Right atrium auricular region (tissue), 2 donors: Measurements from ENCODE around the gene SLC5A6. TPM values are rescaled to one million over a fixed set of nuclear protein-coding genes. Genes with fewer than 3 reads are reported as not detected.

Source experiments
- DNase-seq: peaks from one replicate; pipeline ENCODE4 v3.0.0-alpha.2; 2019; ENCODE audit warnings: low spot score
- H3K27ac ChIP-seq, 2 donors: fragments of 200-600 bp; sonication (generic); 1 replicate in 1 of 2; 2 replicates in 1 of 2; pipeline ENCODE4 v1.5.1; 2016 to 2019
- H3K27me3 ChIP-seq, 2 donors: fragments of 200-600 bp; sonication (generic); one replicate each; pipeline versions ENCODE4 v1.5.1 to v1.6.0; 2017 to 2019
- H3K36me3 ChIP-seq: fragments of 200-600 bp; sonication (generic); one replicate; pipeline ENCODE4 v1.5.1; 2016
- H3K4me1 ChIP-seq, 2 donors: fragments of 200-600 bp; sonication (generic); one replicate each; pipeline versions ENCODE4 v1.5.1 to v1.6.0; 2017 to 2019
- H3K4me3 ChIP-seq, 2 donors: fragments of 200-600 bp; sonication (generic); 1 replicate in 1 of 2; 2 replicates in 1 of 2; pipeline ENCODE4 v1.5.1; 2017 to 2019; ENCODE audit warnings: mild to moderate bottlenecking in 1 of 2, moderate library complexity in 1 of 2
- H3K9me3 ChIP-seq, 2 donors: fragments of 200-600 bp; sonication (generic); one replicate each; pipeline ENCODE4 v1.5.1; 2019
- CTCF ChIP-seq, 2 donors: fragments of 200-600 bp; sonication (generic); IDR thresholded peaks; one replicate each; pipeline ENCODE4 v1.5.1; 2019; ENCODE audit warnings: antibody characterized with exemption in 2 of 2
- total RNA-seq, 2 donors: library from RNA; depleted of rRNA; stranded (reverse); fragments of >200 nt; gene quantifications; one replicate each; pipeline ENCODE4 v1.1.0, GENCODE V29; 2016

Gene SLC5A6
- total RNA-seq, 2 donors from 2014 or later, result 9.2 to 14.7 TPM

GRCh38 chr2:27162151-27163121, 49.6 kb downstream of the SLC5A6 start:
- Histone ChIP-seq H3K36me3 (no peaks in the 10 kb centered on the region), H3K27me3 (no peaks in the 10 kb centered on the region), H3K27ac (no peak overlapping the region), H3K9me3 (no peaks in the 10 kb centered on the region), H3K4me1 (no peaks in the 10 kb centered on the region), H3K4me3 (no peak overlapping the region)
- DNase-seq, result no peak
- no peak for TF ChIP-seq CTCF (IDR thresholded peaks at IDR 0.05)

GRCh38 chr2:27160191-27160590, 51.9 kb downstream of the SLC5A6 start:
- Histone ChIP-seq H3K9me3 (no peaks in the 10 kb centered on the region), H3K36me3 (no peaks in the 10 kb centered on the region), H3K27ac (no peak overlapping the region), H3K27me3 (no peaks in the 10 kb centered on the region), H3K4me3 (no peak overlapping the region), H3K4me1 (no peaks in the 10 kb centered on the region)
- no peak for DNase-seq
- no peak for TF ChIP-seq CTCF (IDR thresholded peaks at IDR 0.05)

- TF ChIP-seq CTCF (IDR thresholded peaks at IDR 0.05), result no peak
- H3K27ac ChIP-seq, result no peak overlapping the region
- no peak for DNase-seq
- no peaks in the 10 kb centered on the region for H3K4me1 ChIP-seq
- H3K4me3 ChIP-seq, result no peak overlapping the region
- H3K36me3 ChIP-seq, result no peaks in the 10 kb centered on the region
- no peaks in the 10 kb centered on the region for H3K27me3 ChIP-seq
- no peaks in the 10 kb centered on the region for H3K9me3 ChIP-seq
Measured at GRCh38 chr2:27159271-27159670, 52.8 kb downstream of the SLC5A6 start.

- Histone ChIP-seq H3K4me3 (no peak overlapping the region), H3K27ac (no peak overlapping the region)
- no peak for TF ChIP-seq CTCF (IDR thresholded peaks at IDR 0.05)
Measured at GRCh38 chr2:27158468-27158867, 53.6 kb downstream of the SLC5A6 start.

GRCh38 chr2:27155069-27155520, 57.0 kb downstream of the SLC5A6 start:
- Histone ChIP-seq H3K27ac (no peak overlapping the region), H3K36me3 (no peaks in the 10 kb centered on the region), H3K9me3 (no peaks in the 10 kb centered on the region), H3K27me3 (no peaks in the 10 kb centered on the region), H3K4me1 (no peaks in the 10 kb centered on the region), H3K4me3 (no peak overlapping the region)
- no peak for DNase-seq
- no peak for TF ChIP-seq CTCF (IDR thresholded peaks at IDR 0.05)

More at GRCh38 chr2:27158468-27158867, 53.6 kb downstream of the SLC5A6 start:
- Histone ChIP-seq H3K36me3 (no peaks in the 10 kb centered on the region), H3K27me3 (no peaks in the 10 kb centered on the region), H3K9me3 (no peaks in the 10 kb centered on the region), H3K4me1 (no peaks in the 10 kb centered on the region)
- no peak for DNase-seq
